ENCODE results near the gene YY1.
"Not testable (repeated sequence)": the region's sequence is repeated elsewhere in the genome, so short reads cannot be mapped to it uniquely, and the experiment has no call there.

DNA sequence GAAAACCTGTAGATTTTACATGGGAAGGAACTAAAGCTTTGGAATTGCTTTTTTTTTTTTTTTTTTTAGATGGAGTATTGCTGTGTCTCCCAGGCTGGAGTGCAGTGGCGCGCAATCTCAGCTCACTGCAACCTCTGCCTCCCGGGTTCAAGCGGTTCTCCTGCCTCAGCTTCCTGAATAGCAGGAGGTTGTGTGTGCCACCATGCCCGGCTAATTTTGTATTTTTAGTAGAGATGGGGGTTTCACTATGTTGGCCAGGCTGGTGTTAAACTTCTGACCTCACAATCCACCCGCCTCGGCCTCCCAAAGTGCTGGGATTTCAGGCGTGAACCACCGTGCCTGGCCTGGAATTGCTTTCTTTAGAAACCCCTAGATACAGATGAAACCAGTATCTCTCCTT is 44.5 kb downstream of the YY1 start:
- TF ChIP-seq CBX8 (IDR thresholded peaks at IDR 0.05); HDAC2 (IDR thresholded peaks at IDR 0.05); POLR2A (IDR thresholded peaks at IDR 0.05; ENCODE audit: low read length); SMC3 (IDR thresholded peaks at IDR 0.05); RFX5 (IDR thresholded peaks at IDR 0.05); BHLHE40 (IDR thresholded peaks at IDR 0.05; ENCODE audit: low read depth, low read length): not testable (repeated sequence)
- TF ChIP-seq, protein P1, sequence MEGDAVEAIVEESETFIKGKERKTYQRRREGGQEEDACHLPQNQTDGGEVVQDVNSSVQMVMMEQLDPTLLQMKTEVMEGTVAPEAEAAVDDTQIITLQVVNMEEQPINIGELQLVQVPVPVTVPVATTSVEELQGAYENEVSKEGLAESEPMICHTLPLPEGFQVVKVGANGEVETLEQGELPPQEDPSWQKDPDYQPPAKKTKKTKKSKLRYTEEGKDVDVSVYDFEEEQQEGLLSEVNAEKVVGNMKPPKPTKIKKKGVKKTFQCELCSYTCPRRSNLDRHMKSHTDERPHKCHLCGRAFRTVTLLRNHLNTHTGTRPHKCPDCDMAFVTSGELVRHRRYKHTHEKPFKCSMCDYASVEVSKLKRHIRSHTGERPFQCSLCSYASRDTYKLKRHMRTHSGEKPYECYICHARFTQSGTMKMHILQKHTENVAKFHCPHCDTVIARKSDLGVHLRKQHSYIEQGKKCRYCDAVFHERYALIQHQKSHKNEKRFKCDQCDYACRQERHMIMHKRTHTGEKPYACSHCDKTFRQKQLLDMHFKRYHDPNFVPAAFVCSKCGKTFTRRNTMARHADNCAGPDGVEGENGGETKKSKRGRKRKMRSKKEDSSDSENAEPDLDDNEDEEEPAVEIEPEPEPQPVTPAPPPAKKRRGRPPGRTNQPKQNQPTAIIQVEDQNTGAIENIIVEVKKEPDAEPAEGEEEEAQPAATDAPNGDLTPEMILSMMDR (IDR thresholded peaks at IDR 0.05): not testable (repeated sequence)
- TF ChIP-seq, protein P2, sequence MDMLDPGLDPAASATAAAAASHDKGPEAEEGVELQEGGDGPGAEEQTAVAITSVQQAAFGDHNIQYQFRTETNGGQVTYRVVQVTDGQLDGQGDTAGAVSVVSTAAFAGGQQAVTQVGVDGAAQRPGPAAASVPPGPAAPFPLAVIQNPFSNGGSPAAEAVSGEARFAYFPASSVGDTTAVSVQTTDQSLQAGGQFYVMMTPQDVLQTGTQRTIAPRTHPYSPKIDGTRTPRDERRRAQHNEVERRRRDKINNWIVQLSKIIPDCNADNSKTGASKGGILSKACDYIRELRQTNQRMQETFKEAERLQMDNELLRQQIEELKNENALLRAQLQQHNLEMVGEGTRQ (IDR thresholded peaks at IDR 0.05): not testable (repeated sequence)
- TF ChIP-seq, protein P3, sequence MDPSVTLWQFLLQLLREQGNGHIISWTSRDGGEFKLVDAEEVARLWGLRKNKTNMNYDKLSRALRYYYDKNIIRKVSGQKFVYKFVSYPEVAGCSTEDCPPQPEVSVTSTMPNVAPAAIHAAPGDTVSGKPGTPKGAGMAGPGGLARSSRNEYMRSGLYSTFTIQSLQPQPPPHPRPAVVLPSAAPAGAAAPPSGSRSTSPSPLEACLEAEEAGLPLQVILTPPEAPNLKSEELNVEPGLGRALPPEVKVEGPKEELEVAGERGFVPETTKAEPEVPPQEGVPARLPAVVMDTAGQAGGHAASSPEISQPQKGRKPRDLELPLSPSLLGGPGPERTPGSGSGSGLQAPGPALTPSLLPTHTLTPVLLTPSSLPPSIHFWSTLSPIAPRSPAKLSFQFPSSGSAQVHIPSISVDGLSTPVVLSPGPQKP (IDR thresholded peaks at IDR 0.05; ENCODE audit: low read depth, low read length): not testable (repeated sequence)

All from A549 (cell line).